Measurements from ENCODE around the gene OR4D11. TPM values are rescaled to one million over a fixed set of nuclear protein-coding genes. Genes with fewer than 3 reads are reported as not detected.

Gene OR4D11
- total and polyA plus RNA-seq, 9 of the 15 experiments (the other 6 are each of a cell fraction or from before 2014, with no cell fraction given), result not detected

DNA sequence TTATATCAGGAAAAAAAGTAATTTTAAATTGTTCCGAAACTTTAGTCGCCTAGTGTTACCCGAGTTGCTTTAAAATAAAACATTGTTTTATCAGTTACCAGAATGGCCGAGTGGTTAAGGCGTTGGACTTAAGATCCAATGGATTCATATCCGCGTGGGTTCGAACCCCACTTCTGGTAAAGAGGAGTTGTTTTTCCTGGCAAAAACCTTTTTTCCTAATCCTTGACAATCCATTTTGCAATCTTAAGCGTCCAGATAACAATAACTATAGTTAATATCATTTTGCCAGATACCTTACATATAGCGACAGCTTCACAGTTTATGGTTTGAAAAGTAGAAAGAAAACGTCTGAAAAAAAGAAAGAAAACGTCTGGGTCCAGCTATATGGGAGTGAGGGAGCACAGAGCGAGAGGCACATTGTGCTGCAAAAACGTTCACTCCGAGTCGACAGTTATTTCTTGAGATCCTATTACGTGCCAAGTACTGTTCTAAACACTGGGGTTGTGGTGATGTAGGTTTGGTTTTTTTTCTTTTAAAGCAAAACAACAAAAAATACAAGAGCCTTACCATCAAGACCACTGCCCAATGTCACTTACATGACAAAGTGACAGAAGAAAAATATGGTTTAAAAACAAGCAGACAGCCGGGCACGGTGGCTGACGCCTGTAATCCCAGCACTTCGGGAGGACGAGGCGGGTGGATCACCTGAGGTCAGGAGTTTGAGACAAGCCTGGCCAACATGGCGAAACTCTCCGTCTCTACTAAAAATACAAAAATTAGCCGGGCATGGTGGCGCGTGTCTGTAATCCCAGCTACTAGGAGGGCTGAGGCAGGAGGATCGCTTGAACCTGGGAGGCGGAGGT is 48.5 kb downstream of the OR4D11 start (continued):
- TF ChIP-seq, protein P1, sequence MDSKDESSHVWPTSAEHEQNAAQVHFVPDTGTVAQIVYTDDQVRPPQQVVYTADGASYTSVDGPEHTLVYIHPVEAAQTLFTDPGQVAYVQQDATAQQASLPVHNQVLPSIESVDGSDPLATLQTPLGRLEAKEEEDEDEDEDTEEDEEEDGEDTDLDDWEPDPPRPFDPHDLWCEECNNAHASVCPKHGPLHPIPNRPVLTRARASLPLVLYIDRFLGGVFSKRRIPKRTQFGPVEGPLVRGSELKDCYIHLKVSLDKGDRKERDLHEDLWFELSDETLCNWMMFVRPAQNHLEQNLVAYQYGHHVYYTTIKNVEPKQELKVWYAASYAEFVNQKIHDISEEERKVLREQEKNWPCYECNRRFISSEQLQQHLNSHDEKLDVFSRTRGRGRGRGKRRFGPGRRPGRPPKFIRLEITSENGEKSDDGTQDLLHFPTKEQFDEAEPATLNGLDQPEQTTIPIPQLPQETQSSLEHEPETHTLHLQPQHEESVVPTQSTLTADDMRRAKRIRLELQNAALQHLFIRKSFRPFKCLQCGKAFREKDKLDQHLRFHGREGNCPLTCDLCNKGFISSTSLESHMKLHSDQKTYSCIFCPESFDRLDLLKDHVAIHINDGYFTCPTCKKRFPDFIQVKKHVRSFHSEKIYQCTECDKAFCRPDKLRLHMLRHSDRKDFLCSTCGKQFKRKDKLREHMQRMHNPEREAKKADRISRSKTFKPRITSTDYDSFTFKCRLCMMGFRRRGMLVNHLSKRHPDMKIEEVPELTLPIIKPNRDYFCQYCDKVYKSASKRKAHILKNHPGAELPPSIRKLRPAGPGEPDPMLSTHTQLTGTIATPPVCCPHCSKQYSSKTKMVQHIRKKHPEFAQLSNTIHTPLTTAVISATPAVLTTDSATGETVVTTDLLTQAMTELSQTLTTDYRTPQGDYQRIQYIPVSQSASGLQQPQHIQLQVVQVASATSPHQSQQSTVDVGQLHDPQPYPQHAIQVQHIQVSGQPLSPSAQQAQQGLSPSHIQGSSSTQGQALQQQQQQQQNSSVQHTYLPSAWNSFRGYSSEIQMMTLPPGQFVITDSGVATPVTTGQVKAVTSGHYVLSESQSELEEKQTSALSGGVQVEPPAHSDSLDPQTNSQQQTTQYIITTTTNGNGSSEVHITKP (IDR thresholded peaks at IDR 0.05; ENCODE audit: partially characterized antibody), result no peak
- 0 out of 2 replicates have a peak, but pooled peaks have one; percentile 2 for TF ChIP-seq MBD2 (IDR thresholded peaks at IDR 0.05; ENCODE audit: borderline replicate concordance, low read depth)
- no peak; the same call in 1 of the 2 replicates for TF ChIP-seq GTF2E2 (tag; IDR thresholded peaks at IDR 0.05)
- no peak for TF ChIP-seq OTX1 (CRISPR knock-in tag; IDR thresholded peaks at IDR 0.05)
- TF ChIP-seq, protein P2, sequence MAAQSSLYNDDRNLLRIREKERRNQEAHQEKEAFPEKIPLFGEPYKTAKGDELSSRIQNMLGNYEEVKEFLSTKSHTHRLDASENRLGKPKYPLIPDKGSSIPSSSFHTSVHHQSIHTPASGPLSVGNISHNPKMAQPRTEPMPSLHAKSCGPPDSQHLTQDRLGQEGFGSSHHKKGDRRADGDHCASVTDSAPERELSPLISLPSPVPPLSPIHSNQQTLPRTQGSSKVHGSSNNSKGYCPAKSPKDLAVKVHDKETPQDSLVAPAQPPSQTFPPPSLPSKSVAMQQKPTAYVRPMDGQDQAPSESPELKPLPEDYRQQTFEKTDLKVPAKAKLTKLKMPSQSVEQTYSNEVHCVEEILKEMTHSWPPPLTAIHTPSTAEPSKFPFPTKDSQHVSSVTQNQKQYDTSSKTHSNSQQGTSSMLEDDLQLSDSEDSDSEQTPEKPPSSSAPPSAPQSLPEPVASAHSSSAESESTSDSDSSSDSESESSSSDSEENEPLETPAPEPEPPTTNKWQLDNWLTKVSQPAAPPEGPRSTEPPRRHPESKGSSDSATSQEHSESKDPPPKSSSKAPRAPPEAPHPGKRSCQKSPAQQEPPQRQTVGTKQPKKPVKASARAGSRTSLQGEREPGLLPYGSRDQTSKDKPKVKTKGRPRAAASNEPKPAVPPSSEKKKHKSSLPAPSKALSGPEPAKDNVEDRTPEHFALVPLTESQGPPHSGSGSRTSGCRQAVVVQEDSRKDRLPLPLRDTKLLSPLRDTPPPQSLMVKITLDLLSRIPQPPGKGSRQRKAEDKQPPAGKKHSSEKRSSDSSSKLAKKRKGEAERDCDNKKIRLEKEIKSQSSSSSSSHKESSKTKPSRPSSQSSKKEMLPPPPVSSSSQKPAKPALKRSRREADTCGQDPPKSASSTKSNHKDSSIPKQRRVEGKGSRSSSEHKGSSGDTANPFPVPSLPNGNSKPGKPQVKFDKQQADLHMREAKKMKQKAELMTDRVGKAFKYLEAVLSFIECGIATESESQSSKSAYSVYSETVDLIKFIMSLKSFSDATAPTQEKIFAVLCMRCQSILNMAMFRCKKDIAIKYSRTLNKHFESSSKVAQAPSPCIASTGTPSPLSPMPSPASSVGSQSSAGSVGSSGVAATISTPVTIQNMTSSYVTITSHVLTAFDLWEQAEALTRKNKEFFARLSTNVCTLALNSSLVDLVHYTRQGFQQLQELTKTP (IDR thresholded peaks at IDR 0.05; ENCODE audit: low read depth in 1 of 2, partially characterized antibody in 2 of 2), result no peak
- no peak for TF ChIP-seq ETV1 (tag; conservative IDR thresholded peaks at IDR 0.05; ENCODE audit: low read depth)
- TF ChIP-seq CSDE1 (IDR thresholded peaks at IDR 0.05), result peak in 1 of 2 experiments; percentile 65; a peak in 1 of 4 replicates
- TF ChIP-seq EHMT2 (IDR thresholded peaks at IDR 0.05), result no peak
- no peak for TF ChIP-seq CAMTA2 (CRISPR knock-in tag; conservative IDR thresholded peaks at IDR 0.05)
- TF ChIP-seq, protein P3, sequence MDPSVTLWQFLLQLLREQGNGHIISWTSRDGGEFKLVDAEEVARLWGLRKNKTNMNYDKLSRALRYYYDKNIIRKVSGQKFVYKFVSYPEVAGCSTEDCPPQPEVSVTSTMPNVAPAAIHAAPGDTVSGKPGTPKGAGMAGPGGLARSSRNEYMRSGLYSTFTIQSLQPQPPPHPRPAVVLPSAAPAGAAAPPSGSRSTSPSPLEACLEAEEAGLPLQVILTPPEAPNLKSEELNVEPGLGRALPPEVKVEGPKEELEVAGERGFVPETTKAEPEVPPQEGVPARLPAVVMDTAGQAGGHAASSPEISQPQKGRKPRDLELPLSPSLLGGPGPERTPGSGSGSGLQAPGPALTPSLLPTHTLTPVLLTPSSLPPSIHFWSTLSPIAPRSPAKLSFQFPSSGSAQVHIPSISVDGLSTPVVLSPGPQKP (CRISPR knock-in tag; IDR thresholded peaks at IDR 0.05), result no peak
- TF ChIP-seq HSF4 (CRISPR knock-in tag; IDR thresholded peaks at IDR 0.05; ENCODE audit: borderline replicate concordance), result no peak
- TF ChIP-seq MAFG (tag; conservative IDR thresholded peaks at IDR 0.05), result no peak
- TF ChIP-seq POU5F1 (IDR thresholded peaks at IDR 0.05; ENCODE audit: borderline replicate concordance, low read depth, low read length, partially characterized antibody), result no peak
- TF ChIP-seq PCBP1 (IDR thresholded peaks at IDR 0.05; ENCODE audit: low read depth, low read length, poor library complexity, severe bottlenecking), result no peak
- no peak for TF ChIP-seq RBFOX2 (IDR thresholded peaks at IDR 0.05; ENCODE audit: low read depth, low read length)
- no peak for TF ChIP-seq HNRNPL (IDR thresholded peaks at IDR 0.05; ENCODE audit: low read depth, low read length)
- TF ChIP-seq SMARCA4 (IDR thresholded peaks at IDR 0.05), result no peak
- no peak for TF ChIP-seq MCM5 (IDR thresholded peaks at IDR 0.05; ENCODE audit: low read depth)

All from K562 (cell line).